Loucy (cell line): ENCODE data around the gene PFDN1.

Source experiments
- CTCF ChIP-seq: fragments of 200-600 bp; sonication (generic); conservative IDR thresholded peaks from 2 replicates; pipeline ENCODE4 v1.5.1; 2014; ENCODE audit warnings: mild to moderate bottlenecking, antibody characterized with exemption, low read length
- EZH2phosphoT487 ChIP-seq: fragments of 200-600 bp; IDR thresholded peaks from 2 replicates; pipeline ENCODE4 v1.6.1; 2018; ENCODE audit warnings: antibody characterized with exemption, mild to moderate bottlenecking, moderate library complexity, borderline replicate concordance

- TF ChIP-seq CTCF: no peak
- no peak for TF ChIP-seq EZH2phosphoT487
Measured at GRCh38 chr5:140312791-140313189, 9.9 kb upstream of the PFDN1 start.
